Tibial nerve (tissue), 4 donors: ENCODE data around the gene STPG1. TPM values are rescaled to one million over a fixed set of nuclear protein-coding genes. Genes with fewer than 3 reads are reported as not detected.

Experiments
- DNase-seq, 2 donors: peaks; one replicate each; pipeline ENCODE4 v3.0.0-alpha.2; 2019; ENCODE audit warnings: low spot score in 2 of 2
- H3K27ac ChIP-seq, 4 donors: fragments of 200-600 bp; sonication (generic) in 3 of 4; one replicate each; pipeline ENCODE4 v1.5.1; 2017 to 2019; ENCODE audit warnings: mild to moderate bottlenecking in 1 of 4
- H3K27me3 ChIP-seq, 2 donors: fragments of 200-600 bp; sonication (generic) in 1 of 2; one replicate each; pipeline versions ENCODE4 v1.5.1 to v1.6.0; 2017 to 2019
- H3K36me3 ChIP-seq, 3 donors: fragments of 200-600 bp; sonication (generic); one replicate each; pipeline ENCODE4 v1.5.1; 2018 to 2019
- H3K4me1 ChIP-seq, 4 donors: fragments of 200-600 bp; sonication (generic) in 3 of 4; one replicate each; pipeline ENCODE4 v1.5.1; 2017 to 2019
- H3K4me3 ChIP-seq, 4 donors: fragments of 200-600 bp; sonication (generic) in 3 of 4; one replicate each; pipeline ENCODE4 v1.5.1; 2017 to 2019; ENCODE audit warnings: mild to moderate bottlenecking in 1 of 4, moderate library complexity in 1 of 4
- H3K9me3 ChIP-seq, 4 donors: fragments of 200-600 bp; sonication (generic) in 3 of 4; one replicate each; pipeline ENCODE4 v1.5.1; 2017 to 2019
- EP300 ChIP-seq, 2 donors: sonication (generic); formaldehyde crosslinking; IDR thresholded peaks; one replicate each; pipeline ENCODE4 v1.6.1; 2017; ENCODE audit warnings: antibody characterized with exemption in 2 of 2, mild to moderate bottlenecking in 1 of 2
- POLR2A ChIP-seq, 2 donors: fragments of 450-650 bp; IDR thresholded peaks; one replicate each; pipeline ENCODE4 v1.6.1; 2017; ENCODE audit warnings: antibody characterized with exemption in 2 of 2, mild to moderate bottlenecking in 2 of 2, moderate library complexity in 2 of 2
- WGBS, 2 donors: methylation state at CpG; one replicate each; pipeline ENCODE4 v1.1.5; 2018; 5-methylcytosine and 5-hydroxymethylcytosine counted together
- total RNA-seq, 4 donors: library from RNA; depleted of rRNA; stranded (reverse); fragments of >200 nt; gene quantifications; one replicate each; pipeline ENCODE4 v1.1.0, GENCODE V29; 2016
- TF ChIP-seq, protein P1 (sequence below), 5 experiments: fragments of 200-600 bp in 3 of 5; fragments of 450-650 bp in 2 of 5; sonication (generic) in 3 of 5; IDR thresholded peaks; one replicate each; pipeline ENCODE4 v1.5.1; 2016 to 2019; ENCODE audit warnings: antibody characterized with exemption in 5 of 5, mild to moderate bottlenecking in 3 of 5, moderate library complexity in 2 of 5

Gene STPG1
- total RNA-seq, 4 donors from 2014 or later: 1.5 to 5.7 (median 3.0) TPM

DNA sequence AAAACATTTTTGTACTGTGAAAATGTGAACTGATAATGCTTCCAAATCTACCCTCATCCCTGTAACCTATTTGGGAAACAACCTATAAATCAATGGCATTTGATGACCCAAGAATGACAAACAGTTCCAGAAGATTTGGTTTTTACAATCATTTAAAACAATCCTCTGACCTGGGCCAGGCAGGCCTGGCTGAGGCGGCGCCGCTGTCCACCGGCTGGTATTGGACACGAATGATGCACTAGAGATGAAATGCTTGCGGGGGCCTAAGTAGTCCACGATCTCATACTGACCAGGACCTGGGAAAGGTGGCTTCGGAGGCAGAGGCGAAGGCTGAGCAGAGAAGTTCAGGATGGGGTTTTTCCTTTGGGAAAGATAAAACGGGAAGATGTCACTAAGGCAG lies 52.9 kb downstream of the STPG1 start:
- 93 to 95% methylated on average over 10 of the region's 10 CpGs for WGBS, 2 donors
- no peak overlapping the region for H3K4me3 ChIP-seq
- no peaks in the 10 kb centered on the region for H3K9me3 ChIP-seq
- peaks cover 0 to 8% (median 0%) of the 10 kb centered on the region in 4 donors for H3K4me1 ChIP-seq
- H3K36me3 ChIP-seq: peaks cover 0 to 32% (median 0%) of the 10 kb centered on the region in 3 donors
- TF ChIP-seq POLR2A (IDR thresholded peaks at IDR 0.05): no peak
- TF ChIP-seq, protein P1, sequence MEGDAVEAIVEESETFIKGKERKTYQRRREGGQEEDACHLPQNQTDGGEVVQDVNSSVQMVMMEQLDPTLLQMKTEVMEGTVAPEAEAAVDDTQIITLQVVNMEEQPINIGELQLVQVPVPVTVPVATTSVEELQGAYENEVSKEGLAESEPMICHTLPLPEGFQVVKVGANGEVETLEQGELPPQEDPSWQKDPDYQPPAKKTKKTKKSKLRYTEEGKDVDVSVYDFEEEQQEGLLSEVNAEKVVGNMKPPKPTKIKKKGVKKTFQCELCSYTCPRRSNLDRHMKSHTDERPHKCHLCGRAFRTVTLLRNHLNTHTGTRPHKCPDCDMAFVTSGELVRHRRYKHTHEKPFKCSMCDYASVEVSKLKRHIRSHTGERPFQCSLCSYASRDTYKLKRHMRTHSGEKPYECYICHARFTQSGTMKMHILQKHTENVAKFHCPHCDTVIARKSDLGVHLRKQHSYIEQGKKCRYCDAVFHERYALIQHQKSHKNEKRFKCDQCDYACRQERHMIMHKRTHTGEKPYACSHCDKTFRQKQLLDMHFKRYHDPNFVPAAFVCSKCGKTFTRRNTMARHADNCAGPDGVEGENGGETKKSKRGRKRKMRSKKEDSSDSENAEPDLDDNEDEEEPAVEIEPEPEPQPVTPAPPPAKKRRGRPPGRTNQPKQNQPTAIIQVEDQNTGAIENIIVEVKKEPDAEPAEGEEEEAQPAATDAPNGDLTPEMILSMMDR (IDR thresholded peaks at IDR 0.05): no peak
- DNase-seq: no peak
- no peaks in the 10 kb centered on the region for H3K27me3 ChIP-seq
- H3K27ac ChIP-seq: no peak overlapping the region

DNA sequence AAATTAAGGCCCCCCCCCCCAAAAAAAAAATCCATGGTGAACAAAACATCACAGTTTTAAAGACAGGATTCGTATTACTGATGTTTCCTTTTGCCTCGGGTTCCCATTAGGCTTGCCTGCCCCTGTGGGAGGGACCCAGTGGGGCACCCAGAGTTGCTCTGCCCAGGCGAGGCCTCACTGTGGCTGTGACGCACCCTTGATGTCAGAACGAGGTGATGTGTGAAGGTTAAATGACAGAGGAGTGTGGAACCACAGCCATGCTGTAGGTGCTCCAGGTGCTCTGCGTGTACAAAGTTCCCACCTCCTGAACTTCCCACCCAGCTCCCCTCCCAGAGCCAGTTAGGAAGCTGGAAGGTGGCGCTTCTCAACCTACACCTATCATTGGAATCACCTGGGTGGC lies 56.5 kb downstream of the STPG1 start:
- WGBS, 2 donors: 83 to 92% methylated on average over 7 of the region's 7 CpGs
- Histone ChIP-seq H3K27me3 (no peaks in the 10 kb centered on the region), H3K4me3 (no peak overlapping the region), H3K4me1 (no peaks in the 10 kb centered on the region), H3K9me3 (no peaks in the 10 kb centered on the region), H3K36me3 (peaks cover 0 to 32% (median 0%) of the 10 kb centered on the region in 3 donors), H3K27ac (no peak overlapping the region)
- DNase-seq: no peak
- TF ChIP-seq EP300 (IDR thresholded peaks at IDR 0.05) (no peak), POLR2A (IDR thresholded peaks at IDR 0.05) (no peak)
- TF ChIP-seq, protein P1 (IDR thresholded peaks at IDR 0.05): no peak

DNA sequence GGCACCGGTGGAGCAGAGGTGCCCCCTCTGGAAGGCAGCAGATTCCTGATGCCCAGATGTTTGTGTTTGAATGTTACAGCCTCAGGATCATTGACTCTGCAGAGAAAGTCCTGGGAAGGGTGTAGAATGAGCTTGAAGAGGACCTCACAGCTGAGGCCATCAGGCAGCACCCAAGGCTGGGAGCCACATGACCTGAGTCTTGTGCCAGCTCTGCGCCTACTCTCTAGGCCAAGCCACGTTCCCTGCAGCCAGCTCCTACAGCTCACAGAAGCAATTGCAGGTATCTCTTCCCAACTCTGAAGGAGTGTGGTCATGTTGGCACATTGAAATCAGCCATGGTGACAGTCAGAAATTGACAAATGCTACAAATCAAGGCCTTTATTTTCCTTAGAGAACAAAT lies 58.1 kb downstream of the STPG1 start:
- 69 to 71% methylated on average over 3 of the region's 3 CpGs for WGBS, 2 donors

DNA sequence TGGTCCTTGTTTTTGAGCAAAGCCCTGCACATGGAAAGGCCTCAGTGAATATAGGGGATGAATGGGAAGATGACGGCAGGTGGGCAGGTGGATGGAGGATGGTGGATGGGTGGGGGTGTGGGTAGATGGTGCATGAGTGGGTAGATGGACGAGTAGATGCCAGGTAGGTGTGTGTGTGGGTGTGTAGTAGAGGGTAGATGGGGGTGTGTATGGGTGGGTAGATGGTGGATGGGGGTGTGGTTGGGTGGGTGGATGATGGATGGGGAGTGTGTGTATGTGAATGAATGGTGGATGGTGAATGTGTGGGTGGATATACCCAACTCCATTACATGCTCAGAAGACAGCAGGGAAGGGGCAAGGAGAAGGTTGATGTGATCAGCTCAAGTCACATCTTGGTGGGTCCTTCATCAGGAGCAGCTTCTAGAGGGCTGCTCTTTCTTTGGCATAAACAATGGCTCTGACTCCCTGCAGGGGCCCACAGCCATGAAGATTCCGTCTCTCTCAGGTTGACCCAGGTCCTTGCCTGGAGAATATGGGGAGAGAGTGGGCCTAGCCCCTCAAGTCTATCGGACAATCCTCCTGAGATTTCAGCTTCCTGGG lies 60.2 kb downstream of the STPG1 start:
- TF ChIP-seq EP300 (IDR thresholded peaks at IDR 0.05) (no peak), POLR2A (IDR thresholded peaks at IDR 0.05) (no peak)
- TF ChIP-seq, protein P1 (IDR thresholded peaks at IDR 0.05): no peak
- H3K27ac ChIP-seq: no peak overlapping the region
- H3K36me3 ChIP-seq: peaks cover 0 to 14% (median 0%) of the 10 kb centered on the region in 3 donors
- DNase-seq: no peak
- no peaks in the 10 kb centered on the region for H3K9me3 ChIP-seq
- no peaks in the 10 kb centered on the region for H3K27me3 ChIP-seq
- no peaks in the 10 kb centered on the region for H3K4me1 ChIP-seq
- 90 to 97% methylated on average over 4 of the region's 4 CpGs for WGBS, 2 donors
- no peak overlapping the region for H3K4me3 ChIP-seq

More for the DNA sequence above, 58.1 kb downstream of the STPG1 start:
- DNase-seq: no peak
- no peak for TF ChIP-seq POLR2A (IDR thresholded peaks at IDR 0.05)
- TF ChIP-seq, protein P1 (IDR thresholded peaks at IDR 0.05): no peak
- Histone ChIP-seq H3K4me3 (no peak overlapping the region), H3K9me3 (no peaks in the 10 kb centered on the region), H3K27ac (no peak overlapping the region), H3K36me3 (peaks cover 0 to 32% (median 0%) of the 10 kb centered on the region in 3 donors), H3K27me3 (no peaks in the 10 kb centered on the region), H3K4me1 (no peaks in the 10 kb centered on the region)

DNA sequence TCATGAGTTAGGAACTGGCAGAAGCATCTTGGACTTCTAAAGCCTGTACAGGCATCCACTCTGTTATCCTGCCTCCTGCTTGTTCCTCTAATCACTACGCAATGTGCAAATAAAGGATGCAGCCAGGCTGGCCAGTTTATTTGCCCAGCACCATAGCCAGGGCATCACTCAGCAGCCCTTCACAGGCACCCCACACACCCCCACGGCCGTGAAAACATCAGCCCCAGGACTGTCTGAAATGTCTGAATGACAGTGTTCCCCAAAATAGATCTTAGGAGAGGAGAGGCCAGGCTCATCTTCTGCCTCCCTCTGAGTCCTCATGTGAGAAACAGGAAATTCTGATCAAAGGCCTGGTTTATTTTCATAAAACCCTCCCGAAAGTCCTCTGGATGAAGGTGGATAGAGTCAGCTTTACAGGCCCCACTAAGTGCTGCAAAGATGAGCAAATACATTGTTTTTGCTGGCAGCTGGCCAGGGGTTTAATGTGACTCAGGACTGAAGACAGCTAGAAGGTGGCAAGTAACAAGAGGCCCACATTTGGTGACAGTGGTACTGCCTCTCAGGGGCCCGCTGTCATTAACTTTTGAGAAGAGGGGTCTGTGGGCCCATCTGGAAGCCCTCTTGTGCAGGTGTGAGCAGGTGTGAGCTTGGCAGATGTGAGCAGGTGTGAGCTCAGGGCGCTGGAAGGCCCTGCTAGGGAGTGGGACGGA lies 61.5 kb downstream of the STPG1 start:
- H3K27ac ChIP-seq: no peak overlapping the region
- TF ChIP-seq POLR2A (IDR thresholded peaks at IDR 0.05): no peak
- TF ChIP-seq, protein P1 (IDR thresholded peaks at IDR 0.05): no peak
- no peak for TF ChIP-seq EP300 (IDR thresholded peaks at IDR 0.05)
- no peak overlapping the region for H3K4me3 ChIP-seq
- no peak for DNase-seq
- H3K9me3 ChIP-seq: no peaks in the 10 kb centered on the region
- 75% methylated on average over 7 of the region's 7 CpGs for WGBS, 2 donors
- H3K4me1 ChIP-seq: no peaks in the 10 kb centered on the region
- peaks cover 0 to 1% (median 0%) of the 10 kb centered on the region in 3 donors for H3K36me3 ChIP-seq
- H3K27me3 ChIP-seq: no peaks in the 10 kb centered on the region
